Activated naive CD8-positive, alpha-beta T cell treated with anti-CD3 and anti-CD28 coated beads, Interleukin-2, amount 10 ng/mL, durations not matched to agents 7 days and 5 days (primary cell): ENCODE measurements around the gene ADIPOQ. TPM values are rescaled to one million over a fixed set of nuclear protein-coding genes. Genes with fewer than 3 reads are reported as not detected.
"Not testable (repeated sequence)": the region's sequence is repeated elsewhere in the genome, so short reads cannot be mapped to it uniquely, and the experiment has no call there.

Experiments used
- ATAC-seq: fragments of 150-1000 bp; cut with Tn5 transposase; one replicate; pipeline ENCODE4 v1.10.0; 2021; ENCODE audit warnings: low read depth, moderate library complexity
- POLR2A ChIA-PET: fragments of 350-600 bp; sonication (Branson Sonifier 250); formaldehyde crosslinking; loops from one replicate; lab custom pipeline; 2021; ENCODE audit warnings: antibody characterized with exemption; lab: Charles Lee
- DNase-seq: peaks from one replicate; pipeline ENCODE4 v3.0.0; 2021
- H3K27ac Mint-ChIP-seq: one replicate; pipeline ENCODE4 v1.8.0; 2022; ENCODE audit warnings: mild to moderate bottlenecking, mixed read lengths
- H3K27me3 Mint-ChIP-seq: one replicate; pipeline ENCODE4 v1.8.0; 2022; ENCODE audit warnings: mild to moderate bottlenecking, moderate library complexity, mixed read lengths
- H3K36me3 Mint-ChIP-seq: one replicate; pipeline ENCODE4 v1.8.0; 2021; ENCODE audit warnings: mild to moderate bottlenecking, mixed read lengths
- H3K4me1 Mint-ChIP-seq: one replicate; pipeline ENCODE4 v1.8.0; 2021; ENCODE audit warnings: mixed read lengths
- H3K4me3 Mint-ChIP-seq: one replicate; pipeline ENCODE4 v1.8.0; 2022; ENCODE audit warnings: mild to moderate bottlenecking, moderate library complexity, mixed read lengths
- H3K9me3 Mint-ChIP-seq: one replicate; pipeline ENCODE4 v1.8.0; 2021; ENCODE audit warnings: mixed read lengths
- total RNA-seq, 2 experiments: library from RNA; stranded (reverse); gene quantifications; one replicate each; pipeline ENCODE4 v1.2.3, GENCODE V29; 2021

The ADIPOQ gene
- total RNA-seq, 2 experiments from 2014 or later = not detected

DNA sequence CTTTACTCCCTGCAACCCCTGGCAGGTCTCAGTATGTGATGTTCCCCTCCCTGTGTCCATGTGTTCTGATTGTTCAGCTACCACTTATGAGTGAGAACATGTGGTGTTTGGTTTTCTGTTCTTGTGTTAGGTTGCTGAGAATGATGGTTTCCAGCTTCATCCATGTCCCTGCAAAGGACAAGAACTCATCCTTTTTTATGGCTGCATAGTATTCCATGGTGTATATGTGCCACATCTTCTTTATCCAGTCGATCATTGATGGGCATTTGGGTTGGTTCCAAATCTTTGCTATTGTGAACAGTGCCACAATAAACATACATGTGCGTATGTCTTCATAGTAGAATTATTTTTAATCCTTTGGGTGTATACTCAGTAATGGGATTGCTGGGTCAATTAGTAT lies 61.2 kb downstream of the ADIPOQ start:
- H3K4me1 Mint-ChIP-seq = peaks cover 23% of the 10 kb centered on the region
- H3K9me3 Mint-ChIP-seq = peaks cover 47% of the 10 kb centered on the region
- H3K27me3 Mint-ChIP-seq, DNase-seq, H3K27ac Mint-ChIP-seq, ATAC-seq, POLR2A ChIA-PET, H3K4me3 Mint-ChIP-seq: not testable (repeated sequence)
- peaks cover 57% of the 10 kb centered on the region for H3K36me3 Mint-ChIP-seq

DNA sequence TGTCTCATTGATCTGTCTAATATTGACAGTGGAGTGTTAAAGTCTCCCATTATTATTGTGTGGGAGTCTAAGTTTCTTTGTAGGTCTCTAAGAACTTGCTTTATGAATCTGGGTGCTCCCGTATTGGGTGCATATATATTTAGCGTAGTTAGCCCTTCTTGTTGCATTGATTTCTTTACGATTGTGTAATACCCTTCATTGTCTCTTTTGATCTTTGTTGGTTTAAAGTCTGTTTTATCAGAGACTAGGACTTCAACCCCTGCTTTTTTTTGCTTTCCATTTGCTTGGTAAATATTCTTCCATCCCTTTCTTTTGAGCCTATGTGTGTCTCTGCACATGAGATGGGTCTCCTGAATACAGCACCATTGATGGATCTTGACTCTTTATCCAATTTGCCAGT lies 64.6 kb downstream of the ADIPOQ start:
- H3K4me1 Mint-ChIP-seq = peaks cover 24% of the 10 kb centered on the region
- not testable (repeated sequence) for H3K4me3 Mint-ChIP-seq, H3K27me3 Mint-ChIP-seq, DNase-seq, H3K27ac Mint-ChIP-seq, ATAC-seq
- POLR2A ChIA-PET = interaction anchor here (3.9 kb wide), 1 partner anchor 24 kb away, joined by 40 read pairs; the partner anchor contains the start of gene ST6GAL1
- peaks cover 55% of the 10 kb centered on the region for H3K36me3 Mint-ChIP-seq
- H3K9me3 Mint-ChIP-seq = peaks cover 48% of the 10 kb centered on the region

Other genes starting within 250 kb of the ADIPOQ start
- not detected for gene AHSG, start 229.7 kb upstream of the ADIPOQ start, total RNA-seq
- not detected for gene FETUB, start 202.3 kb upstream of the ADIPOQ start, total RNA-seq
- not detected for gene HRG, start 176.7 kb upstream of the ADIPOQ start, total RNA-seq
- not detected for gene KNG1, start 125.4 kb upstream of the ADIPOQ start, total RNA-seq
- gene EIF4A2, start 59.1 kb upstream of the ADIPOQ start, total RNA-seq = 100 to 1,000 TPM; 479 to 483 TPM
- gene RFC4, start 36.2 kb upstream of the ADIPOQ start, total RNA-seq = 10 to 100 TPM; 75.2 to 77.6 TPM
- gene ST6GAL1, start 87.8 kb downstream of the ADIPOQ start, total RNA-seq = 100 to 1,000 TPM; 142 to 150 TPM